ENCODE results near the gene TMEM147.

The TMEM147 gene

DNA sequence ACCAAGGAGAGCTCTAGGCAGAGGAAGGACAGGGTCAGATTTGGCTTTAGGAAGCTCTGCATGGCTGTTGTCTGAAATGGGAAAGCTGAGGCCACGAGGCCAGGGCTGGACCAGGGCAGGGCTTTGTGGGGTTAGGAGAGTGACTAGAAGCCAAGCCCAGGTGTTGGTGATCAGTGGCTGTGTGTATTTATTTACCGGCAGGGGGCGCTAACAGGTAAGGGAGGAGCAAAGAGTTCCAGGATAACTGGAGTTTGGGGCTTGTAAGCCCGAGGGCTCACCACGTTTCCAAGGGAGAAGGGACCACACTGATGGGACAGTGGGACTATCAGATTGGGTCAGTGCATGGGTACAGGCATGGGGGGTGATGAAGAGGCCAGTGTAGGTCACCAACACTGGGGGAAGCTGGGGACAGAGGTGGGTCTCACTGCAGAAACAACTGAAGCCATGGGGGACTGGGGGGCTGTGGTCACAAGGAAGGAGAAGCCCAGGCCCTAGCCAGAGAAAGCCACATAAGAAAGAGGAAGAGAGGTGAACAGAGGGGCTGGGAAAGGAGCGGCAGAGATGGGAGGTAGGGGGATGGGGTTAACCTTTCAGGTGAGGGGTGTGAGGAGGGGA lies 3.9 kb downstream of the TMEM147 start:
- peak; percentile 55 for DNase-seq

- no peak for DNase-seq
Observed at GRCh38 chr19:35549879-35550523, 4.6 kb downstream of the TMEM147 start.

GRCh38 chr19:35551091-35551810 lies 5.8 kb downstream of the TMEM147 start:
- DNase-seq, result no peak

DNA sequence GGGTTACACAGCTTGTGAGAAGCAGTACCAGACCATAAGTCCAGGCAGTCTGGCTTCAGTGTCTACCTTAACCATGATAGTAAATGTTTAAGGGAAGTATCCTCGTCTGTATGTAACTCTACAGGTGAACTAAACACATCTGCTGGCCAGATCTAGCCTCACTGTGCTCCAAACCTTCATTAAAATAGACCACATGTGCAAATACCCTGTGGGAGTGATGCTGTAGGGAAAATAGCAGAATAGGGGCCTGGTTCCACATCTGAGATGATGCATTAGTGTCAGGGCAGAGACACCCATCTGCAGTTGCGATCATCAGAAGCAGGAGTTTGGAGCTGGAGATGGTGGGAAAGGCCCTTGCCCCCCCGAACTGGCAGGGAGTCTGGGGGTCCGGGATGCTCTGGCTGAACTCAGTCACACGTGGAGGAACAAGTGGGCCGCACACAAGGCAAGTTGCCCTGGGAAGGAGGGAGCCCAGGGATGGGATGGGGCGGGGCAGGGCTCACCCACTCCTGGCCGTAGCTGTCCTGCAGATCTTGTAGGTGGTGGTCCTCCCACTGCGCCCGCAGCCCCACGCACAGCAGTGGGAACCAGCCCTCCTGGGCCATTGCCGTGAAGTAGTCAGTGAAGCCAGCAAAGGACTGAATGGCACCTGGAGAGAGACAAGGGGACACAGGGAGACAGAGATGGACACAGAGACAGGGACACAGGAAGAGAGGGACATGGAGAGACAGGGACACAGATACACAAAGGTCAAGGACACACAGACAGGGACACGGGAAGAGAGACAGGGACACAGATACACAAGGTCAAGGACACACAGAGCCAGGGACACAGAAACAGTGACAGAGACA lies 7.3 kb downstream of the TMEM147 start:
- no peak for DNase-seq

DNA sequence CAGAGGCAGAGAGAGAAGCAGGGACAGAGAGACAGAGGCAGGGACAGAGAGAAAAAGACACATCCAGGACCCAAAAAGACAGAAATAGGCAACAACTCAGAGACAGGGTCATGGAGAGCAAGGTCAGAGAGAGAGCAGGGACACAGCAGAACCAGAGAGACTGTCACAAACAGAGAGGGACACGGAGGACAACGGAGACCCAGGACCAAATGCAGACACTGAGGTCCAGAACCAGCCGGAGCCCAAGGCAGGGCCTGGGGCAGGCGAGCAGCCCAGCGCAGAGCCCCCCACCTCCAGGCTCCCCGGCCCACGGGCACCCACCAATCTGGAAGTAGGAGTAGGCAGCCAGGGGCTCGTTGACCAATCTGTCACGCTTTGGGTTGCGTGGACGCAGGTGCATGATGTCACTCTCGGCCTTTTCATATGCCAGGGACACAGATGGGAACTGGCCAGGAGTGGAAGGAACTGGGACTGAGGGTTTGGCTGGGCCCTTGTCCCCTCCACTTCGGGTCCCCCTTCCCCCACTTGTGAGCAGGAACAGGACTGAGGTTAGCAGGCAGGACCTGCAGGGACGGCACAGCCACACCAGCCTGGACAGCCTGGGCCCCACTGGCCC lies 8.1 kb downstream of the TMEM147 start:
- DNase-seq, result no peak

DNA sequence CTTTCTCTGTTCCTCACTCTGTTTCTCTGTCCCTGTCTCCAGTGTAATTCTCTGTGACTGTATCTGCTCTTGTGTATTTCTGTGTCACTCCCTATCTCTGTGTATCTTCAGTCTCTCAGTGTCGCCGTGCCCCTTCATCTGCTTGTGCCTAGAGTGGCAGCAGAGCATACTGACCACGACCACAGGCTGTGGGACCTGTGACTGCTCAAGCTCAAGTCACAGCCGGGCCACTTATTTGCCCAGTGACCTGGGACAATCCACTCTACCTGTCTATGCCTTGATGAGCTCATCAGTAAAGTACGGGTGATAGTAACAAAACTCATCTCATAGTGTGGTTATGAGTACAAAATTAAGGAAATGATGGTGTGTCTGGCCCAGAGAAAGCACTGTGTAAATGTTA lies 8.7 kb downstream of the TMEM147 start:
- DNase-seq, result no peak

DNA sequence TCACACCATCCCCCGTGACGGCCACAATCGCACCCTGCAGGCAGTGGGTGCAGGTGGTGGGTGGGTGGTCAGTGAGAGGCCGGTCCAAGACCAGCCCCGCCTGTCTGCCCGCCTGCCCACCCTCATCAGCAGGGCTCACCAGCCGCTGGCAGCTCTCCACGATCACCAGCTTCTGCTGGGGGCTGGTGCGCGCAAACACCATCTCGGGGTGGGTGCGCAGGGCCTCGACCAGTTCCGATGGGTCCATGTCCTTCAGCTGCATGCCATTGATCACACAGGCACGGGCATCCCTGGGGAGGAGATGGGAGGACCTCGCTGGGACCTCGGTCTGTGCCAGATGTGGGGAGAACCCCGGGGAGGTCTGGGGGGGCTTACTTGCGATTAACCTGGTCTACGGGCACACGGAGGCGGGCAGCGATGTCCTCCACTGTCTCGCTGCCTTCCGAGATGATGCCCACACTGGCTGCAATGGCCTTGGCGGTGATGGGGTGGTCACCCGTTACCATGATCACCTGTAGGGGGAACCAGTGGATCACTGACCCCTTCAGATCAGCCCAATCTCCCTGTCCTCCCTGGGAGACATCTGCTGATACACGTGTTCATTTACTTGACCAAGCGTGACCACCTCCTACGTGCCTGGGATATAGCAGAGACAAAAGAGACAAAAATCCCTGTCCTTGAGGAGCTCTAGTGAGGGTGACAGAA lies 10.0 kb downstream of the TMEM147 start:
- DNase-seq, result no peak

- no peak for DNase-seq
Observed at GRCh38 chr19:35556025-35556590, 10.7 kb downstream of the TMEM147 start.

DNA sequence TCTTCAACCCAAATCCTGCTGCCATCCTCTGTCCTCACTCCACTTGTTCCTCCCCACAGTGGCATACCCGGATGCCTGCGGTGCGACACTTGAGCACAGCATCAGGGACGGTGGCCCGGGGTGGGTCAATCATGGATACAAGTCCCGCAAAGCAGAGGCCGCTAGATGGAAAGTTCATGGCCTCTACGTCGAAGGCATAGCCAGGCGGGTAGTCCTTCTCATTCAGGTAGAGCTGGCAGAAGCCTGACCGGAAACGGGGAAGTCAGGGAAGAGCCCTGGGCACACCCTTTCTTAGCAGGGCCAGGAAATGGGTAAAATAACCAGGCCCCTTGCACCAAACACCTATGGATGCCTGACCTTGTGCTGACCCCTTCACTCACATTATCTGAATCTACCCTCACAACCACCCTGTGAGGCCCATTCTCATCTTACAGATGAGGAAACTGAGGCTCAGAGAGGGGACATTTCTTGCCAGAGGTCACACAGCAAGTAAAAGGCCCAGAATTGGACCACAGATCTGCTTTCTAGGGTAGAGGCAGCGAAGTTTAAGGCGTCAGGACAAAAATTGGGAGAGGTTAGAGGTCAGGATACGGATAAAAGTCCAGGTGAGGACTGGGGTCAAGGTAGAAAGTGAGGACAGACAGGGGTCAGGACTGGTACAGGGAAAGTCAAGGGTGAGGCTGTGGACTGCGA lies 11.6 kb downstream of the TMEM147 start:
- no peak for DNase-seq

GRCh38 chr19:35557539-35558399 lies 12.3 kb downstream of the TMEM147 start:
- no peak for DNase-seq

GRCh38 chr19:35558400-35559280 lies 13.2 kb downstream of the TMEM147 start:
- DNase-seq, result no peak

DNA sequence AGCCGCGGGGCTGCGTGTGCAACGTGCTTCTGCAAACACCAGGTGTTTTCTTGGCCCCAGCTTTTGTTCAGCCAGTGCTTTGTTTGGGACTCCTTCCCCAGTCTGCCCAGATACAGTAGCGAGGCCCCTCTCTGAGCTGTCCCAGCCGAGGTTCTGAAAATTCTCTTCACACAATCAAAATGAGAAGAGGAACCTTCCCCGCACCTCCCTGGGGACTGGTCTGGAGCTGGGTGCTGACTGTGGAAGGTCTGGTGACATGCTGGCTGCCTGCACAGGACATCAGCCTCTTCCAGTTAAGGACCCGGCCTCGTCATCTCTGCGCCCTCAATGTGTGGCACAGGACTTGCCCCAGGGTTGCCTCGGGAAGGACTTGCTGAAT lies 13.8 kb downstream of the TMEM147 start:
- peak; percentile 56 for DNase-seq

DNA sequence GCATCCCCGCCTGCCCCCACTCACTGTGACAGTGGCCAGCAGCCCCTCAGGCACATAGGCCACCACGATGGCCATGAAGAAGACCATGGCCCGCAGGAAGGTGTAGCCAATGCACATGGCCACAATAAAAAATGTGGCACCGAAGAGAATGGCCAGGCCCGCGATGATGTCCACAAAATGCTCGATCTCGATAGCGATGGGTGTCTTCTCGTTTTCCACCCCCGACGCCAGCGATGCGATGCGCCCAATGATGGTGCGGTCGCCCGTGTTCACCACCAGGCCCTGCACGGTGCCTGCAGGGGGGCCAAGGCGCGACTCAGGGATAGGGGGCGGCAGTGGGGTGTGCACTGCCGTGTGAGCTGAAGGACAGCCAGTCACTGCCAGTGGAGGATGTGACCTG lies 14.4 kb downstream of the TMEM147 start:
- DNase-seq, result no peak

GRCh38 chr19:35560271-35560670 lies 14.8 kb downstream of the TMEM147 start:
- no peak for DNase-seq

DNA sequence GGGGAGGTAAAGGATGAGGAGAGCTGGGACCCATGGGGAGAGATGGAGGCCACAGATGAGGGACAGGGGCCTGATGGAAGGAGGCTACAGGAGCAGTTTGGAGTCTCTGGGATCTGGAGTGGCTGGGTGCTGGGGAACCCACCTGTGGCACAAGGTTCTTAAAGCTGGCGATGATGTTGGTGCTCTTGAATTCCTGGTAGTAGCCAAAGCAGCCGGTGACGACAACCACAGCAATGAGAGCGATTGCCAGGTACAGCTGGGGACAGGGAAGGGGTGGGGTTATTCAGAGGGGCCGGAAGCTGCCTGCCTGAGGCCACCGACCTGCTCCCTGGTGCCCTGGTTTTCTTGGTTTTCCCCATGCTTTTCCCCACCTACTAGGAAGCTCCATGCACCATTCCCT lies 15.3 kb downstream of the TMEM147 start:
- DNase-seq, result no peak

DNA sequence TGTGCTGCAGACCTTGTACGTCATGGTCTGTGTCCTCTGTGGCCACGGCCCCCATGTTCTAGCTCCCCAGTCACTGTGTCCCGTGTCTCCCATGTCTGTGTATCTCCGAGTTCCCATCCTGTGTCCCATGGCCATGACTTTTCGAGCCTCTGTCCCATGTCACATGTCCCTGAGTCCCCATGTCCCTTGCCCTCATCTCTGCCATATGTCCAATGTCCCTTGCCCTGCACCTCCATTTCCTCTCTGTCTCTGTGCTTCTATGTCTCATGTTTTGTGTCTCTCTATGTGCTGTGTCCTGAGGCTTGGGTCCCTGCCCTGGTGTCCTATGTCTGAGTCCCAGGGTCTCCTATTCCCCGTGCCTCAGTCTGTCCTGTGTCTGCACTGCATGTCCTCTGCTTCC lies 16.0 kb downstream of the TMEM147 start:
- no peak for DNase-seq

DNA sequence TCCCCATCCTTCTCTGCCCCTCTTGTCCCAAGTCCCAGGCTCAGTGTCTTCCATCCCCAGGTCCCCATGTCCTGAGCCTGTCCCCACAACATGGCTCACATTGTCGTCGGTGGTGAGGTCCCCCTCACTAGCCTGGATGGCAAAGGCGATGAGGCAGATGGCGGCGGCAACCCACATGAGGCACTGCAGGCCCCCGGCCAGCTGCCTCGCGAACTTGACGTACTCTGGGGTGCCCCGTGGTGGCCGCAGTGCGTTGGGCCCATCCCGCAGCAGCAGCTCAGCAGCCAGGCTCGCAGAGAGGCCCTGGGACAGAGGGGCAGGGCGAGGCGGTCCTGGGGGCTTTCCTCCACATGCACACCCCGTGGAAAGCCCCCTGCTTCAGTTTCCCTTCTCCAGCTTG lies 16.9 kb downstream of the TMEM147 start:
- no peak for DNase-seq

DNA sequence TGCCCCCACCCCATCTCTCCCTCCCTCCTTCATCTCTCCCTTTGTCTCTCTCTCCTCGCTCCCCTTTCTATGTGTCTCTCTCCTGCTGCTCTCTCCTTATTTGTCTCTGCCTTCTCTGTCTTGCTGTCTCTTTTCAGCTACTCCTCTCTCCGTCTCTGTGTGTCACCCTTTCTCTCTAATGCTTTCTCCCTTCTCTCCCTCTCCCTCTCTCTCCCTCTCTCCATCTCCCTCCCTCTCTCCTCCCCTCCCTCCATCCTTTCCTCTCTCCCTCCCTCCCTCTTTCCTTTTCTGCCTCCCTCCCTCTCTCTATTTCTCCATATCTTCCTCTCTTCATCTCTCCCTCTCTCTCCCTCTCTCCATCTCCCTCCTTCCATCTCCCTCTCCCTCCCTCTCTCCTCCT lies 17.4 kb downstream of the TMEM147 start:
- no peak for DNase-seq

DNA sequence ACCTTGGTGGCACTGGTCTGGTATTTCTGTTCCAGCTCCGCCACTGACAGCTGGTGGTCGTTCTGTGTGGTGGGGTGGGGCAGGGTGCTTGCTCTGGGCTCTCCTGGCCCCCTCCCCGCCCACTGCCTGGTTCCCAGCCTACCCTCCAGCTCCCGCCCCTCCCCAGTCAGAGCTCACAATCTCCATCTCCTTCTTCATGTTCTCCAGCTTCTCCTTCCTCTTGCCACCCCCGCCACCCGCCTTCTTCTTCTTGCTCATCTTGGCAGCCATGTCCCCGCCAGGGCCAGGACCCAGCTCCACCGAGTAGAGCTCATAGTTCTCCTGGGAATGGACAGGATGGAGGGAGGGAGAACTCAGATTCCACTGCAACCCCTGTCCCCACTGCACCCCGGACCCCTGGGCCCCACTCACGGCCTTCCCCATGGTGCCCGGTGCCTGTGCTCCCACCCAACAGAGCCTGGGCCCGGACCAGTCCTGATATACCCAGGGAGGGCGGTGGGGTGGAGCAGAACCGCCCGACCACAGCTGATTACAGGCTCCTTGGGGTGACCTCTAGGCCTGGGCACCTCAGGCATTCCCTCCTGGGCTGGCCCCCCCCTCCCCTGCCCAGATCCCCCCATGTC lies 17.9 kb downstream of the TMEM147 start, which contains the start of gene ATP4A:
Gene ATP4A, minus strand, starts transcription at position 452 of the 623 bp plus-strand sequence. Its CDS starts 29 bp downstream, at position 423.
- DNase-seq, result no peak

Measured in MV-4-11 (cell line).